Hepatocyte (in vitro differentiated cells): Measurements from ENCODE around the gene LECT2.

ENCODE experiments used
- EZH2 ChIP-seq: fragments of 200-600 bp; sonication (generic); IDR thresholded peaks from 2 replicates; pipeline ENCODE4 v1.6.1; 2016; ENCODE audit warnings: antibody characterized with exemption, mild to moderate bottlenecking, borderline replicate concordance
- EZH2phosphoT487 ChIP-seq: fragments of 200-600 bp; sonication (generic); IDR thresholded peaks from one replicate; pipeline ENCODE4 v1.6.1; 2018; ENCODE audit warnings: antibody characterized with exemption, mild to moderate bottlenecking, low read depth, moderate library complexity; ENCODE audit not compliant: unreplicated experiment, severe bottlenecking
- TF ChIP-seq, protein P1 (sequence below): fragments of 200-600 bp; sonication (generic); IDR thresholded peaks from 2 replicates; pipeline ENCODE4 v1.5.1; 2016; ENCODE audit warnings: antibody characterized with exemption, mild to moderate bottlenecking; ENCODE audit not compliant: poor library complexity

DNA sequence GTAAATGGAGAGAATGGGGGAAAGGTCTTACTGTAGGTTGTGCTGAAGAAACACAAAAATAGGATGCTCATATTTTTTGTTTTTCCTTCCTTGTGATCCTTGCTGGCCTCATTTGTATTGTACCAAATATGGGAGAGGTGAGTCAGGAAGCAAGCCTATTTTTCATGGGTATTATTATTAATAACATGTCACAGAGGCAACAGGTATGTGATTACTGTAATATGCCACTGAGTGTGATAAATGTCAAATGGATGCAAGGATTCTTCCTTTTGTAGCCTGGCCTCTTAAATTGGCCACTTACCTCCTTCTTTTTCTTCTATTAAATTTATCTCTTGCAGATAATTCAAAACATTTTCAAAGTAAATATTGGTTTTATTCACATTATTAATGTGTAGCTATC lies 10.2 kb downstream of the LECT2 start:
- TF ChIP-seq, protein P1, sequence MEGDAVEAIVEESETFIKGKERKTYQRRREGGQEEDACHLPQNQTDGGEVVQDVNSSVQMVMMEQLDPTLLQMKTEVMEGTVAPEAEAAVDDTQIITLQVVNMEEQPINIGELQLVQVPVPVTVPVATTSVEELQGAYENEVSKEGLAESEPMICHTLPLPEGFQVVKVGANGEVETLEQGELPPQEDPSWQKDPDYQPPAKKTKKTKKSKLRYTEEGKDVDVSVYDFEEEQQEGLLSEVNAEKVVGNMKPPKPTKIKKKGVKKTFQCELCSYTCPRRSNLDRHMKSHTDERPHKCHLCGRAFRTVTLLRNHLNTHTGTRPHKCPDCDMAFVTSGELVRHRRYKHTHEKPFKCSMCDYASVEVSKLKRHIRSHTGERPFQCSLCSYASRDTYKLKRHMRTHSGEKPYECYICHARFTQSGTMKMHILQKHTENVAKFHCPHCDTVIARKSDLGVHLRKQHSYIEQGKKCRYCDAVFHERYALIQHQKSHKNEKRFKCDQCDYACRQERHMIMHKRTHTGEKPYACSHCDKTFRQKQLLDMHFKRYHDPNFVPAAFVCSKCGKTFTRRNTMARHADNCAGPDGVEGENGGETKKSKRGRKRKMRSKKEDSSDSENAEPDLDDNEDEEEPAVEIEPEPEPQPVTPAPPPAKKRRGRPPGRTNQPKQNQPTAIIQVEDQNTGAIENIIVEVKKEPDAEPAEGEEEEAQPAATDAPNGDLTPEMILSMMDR, result no peak
- TF ChIP-seq EZH2phosphoT487, result no peak
- TF ChIP-seq EZH2, result no peak
